IPS DF 4.7 (cell line): Measurements from ENCODE around the gene BST1.

Source experiments
- DNase-seq: peaks from one replicate; pipeline ENCODE4 v3.0.0-alpha.2; 2013; ENCODE audit warnings: low spot score; ENCODE audit errors: extremely low read depth

The BST1 gene

GRCh38 chr4:15676039-15676438 lies 26.8 kb upstream of the BST1 start:
- no peak for DNase-seq

GRCh38 chr4:15676899-15677298 lies 26.0 kb upstream of the BST1 start:
- no peak for DNase-seq

DNA sequence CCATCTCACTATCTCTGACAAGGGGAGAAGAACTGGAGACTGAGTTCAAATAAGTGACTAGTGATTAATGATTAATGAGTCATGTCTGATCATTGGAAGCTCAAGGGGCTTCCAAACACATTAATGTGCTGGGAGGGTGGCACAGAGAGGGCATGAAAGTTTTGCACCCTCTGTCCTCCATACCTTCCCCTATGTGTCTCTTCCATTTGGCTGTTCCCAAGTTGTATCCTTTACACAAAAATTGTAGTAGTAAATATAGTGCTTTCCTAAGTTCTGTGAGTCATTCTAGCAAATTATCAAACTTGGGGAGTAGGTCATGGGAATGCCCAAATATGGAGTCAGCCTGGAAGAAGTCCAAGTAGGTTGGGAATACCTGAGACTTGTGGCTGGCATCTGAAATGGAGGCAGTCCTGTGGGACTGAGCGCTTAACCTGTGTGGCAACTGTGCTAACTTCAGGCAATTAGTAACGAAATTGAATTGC lies 25.3 kb upstream of the BST1 start:
- DNase-seq = no peak

GRCh38 chr4:15681067-15681371 lies 21.8 kb upstream of the BST1 start:
- no peak for DNase-seq

DNA sequence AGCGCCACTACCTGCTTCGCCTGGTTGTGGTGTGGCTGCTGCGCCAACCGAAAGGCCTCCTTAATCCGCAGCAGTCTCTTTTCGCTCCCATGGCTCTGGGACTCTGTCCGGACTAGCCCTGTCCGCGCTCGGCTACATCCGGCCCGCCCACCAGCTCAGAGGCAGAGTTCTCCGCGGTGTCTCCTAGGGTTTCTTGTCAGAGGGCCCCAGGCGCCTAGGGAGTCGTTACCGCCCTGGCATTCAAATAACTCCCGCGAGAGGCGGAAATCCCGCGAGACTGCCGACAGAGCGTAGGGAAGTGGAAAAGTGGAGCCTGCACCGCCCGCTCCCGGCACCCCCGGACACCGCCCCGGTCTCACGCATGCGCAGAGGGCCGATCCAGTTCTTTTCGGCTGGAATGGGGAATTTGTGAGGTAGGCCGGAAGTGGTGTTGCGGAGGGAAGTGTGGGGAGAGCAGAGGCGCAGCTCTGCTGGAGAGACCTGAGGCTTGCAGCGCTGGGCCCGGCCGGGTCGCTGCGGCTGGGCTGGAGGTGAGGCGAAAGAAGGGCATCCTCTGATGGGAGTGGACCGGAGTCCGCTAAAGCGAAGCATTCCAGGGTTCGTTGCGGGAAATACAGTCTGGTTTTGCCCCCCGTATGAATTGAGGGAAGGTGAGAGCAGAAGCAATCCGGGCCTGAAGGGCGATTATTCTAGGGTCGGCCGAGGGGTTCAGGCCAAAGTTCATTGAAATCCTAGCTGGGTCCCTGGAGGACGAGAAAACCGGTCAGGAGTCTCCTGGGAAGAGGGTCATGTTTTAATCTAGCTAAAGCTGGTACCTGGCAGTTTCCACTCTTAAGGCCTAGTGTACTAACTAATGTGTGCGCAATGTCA lies 21.3 kb upstream of the BST1 start, which contains the start of gene FAM200B:
TSS of gene FAM200B (plus strand) at position 456 of the 870 bp plus-strand sequence. CDS start 5,151 bp downstream, outside the sequence.
- peak; percentile 97 for DNase-seq

- DNase-seq = no peak
Observed at GRCh38 chr4:15682242-15683142, 20.4 kb upstream of the BST1 start.

GRCh38 chr4:15683143-15683495 lies 19.7 kb upstream of the BST1 start:
- DNase-seq = no peak

- no peak for DNase-seq
Observed at GRCh38 chr4:15684498-15684897, 18.4 kb upstream of the BST1 start.

- DNase-seq = no peak
Observed at GRCh38 chr4:15688051-15688450, 14.8 kb upstream of the BST1 start.

GRCh38 chr4:15689540-15689939 lies 13.3 kb upstream of the BST1 start:
- no peak for DNase-seq

GRCh38 chr4:15690020-15690809 lies 12.7 kb upstream of the BST1 start:
- DNase-seq = peak; percentile 56

DNA sequence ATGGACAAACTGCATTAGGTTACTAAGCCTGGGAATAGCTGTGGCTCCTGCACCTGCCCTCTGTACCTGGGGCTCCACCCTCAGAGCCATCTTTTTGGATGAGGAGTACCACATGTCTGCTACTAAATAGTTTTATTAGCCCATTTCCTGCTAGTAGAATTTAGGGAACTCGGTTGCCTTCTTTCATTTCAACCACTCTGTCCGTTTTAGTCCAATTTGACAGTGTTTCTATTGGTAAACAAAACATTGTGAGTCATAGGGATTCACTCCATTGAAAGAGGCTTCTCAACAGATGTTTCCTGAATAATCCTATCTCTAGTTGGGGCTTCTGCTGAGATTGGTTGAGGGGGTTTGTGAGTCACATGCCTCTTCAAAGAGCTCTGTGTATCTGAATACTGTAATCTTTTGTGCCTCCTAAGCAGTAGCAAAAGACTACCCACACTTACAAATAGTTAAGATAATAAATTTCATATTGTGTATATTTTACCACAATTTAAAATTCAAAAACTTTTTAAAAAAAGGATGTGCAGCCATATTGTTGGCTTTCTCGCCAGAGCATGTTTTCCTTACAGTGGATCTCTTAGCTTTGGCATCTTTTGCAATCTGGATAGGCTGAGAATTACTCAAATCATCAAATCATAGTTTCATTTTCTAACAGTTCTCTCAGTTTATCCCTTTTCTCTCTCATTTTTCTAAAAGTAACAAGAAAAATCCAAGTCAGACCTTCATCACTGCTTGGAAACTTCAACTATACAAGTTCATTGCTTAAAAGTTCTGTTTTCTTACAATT lies 11.3 kb upstream of the BST1 start:
- no peak for DNase-seq

DNA sequence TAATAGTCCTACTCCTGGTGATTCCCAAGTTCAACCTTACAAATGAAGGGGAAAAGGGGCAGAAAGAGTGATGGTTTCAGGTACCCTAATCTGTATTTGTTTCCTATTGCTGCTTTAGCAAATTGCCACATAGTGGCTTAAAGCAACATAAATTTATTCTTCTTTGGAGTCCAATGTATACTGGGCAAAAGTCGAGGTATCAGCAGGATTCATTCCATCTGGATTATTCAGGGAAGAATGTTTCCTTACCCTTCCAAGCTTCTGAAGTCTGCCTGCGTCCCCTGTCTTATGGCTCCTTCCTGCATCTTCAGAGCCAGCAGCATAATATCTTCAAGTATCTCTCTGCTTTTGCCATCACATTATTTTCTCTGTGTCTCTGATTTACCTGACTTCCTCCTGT lies 10.3 kb upstream of the BST1 start:
- no peak for DNase-seq

GRCh38 chr4:15694431-15694830 lies 8.4 kb upstream of the BST1 start:
- no peak for DNase-seq

GRCh38 chr4:15695240-15695699 lies 7.6 kb upstream of the BST1 start:
- no peak for DNase-seq

GRCh38 chr4:15695729-15696128 lies 7.1 kb upstream of the BST1 start:
- no peak for DNase-seq

DNA sequence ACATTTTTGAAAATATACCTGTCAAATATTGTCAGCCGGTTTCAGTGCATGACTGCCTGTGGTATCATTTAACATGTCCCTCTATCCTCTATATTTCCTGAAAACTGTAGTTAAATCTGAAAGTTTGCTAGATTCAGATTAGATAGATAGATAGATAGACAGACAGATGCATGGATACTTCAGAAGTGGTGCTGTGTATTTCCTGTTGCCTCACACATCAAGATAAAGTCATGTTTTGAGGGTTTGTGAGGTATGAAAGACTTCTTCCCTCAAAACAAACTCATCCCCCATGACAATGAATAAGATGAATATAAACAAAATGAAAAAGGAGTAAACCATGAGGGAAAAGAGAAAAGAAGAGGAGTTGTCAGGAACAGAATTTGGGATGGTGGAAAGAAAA lies 6.0 kb upstream of the BST1 start:
- no peak for DNase-seq

- DNase-seq = no peak
Observed at GRCh38 chr4:15703439-15703838, 574 bp downstream of the BST1 start.

- no peak for DNase-seq
Observed at GRCh38 chr4:15704129-15704528, 1.3 kb downstream of the BST1 start.

DNA sequence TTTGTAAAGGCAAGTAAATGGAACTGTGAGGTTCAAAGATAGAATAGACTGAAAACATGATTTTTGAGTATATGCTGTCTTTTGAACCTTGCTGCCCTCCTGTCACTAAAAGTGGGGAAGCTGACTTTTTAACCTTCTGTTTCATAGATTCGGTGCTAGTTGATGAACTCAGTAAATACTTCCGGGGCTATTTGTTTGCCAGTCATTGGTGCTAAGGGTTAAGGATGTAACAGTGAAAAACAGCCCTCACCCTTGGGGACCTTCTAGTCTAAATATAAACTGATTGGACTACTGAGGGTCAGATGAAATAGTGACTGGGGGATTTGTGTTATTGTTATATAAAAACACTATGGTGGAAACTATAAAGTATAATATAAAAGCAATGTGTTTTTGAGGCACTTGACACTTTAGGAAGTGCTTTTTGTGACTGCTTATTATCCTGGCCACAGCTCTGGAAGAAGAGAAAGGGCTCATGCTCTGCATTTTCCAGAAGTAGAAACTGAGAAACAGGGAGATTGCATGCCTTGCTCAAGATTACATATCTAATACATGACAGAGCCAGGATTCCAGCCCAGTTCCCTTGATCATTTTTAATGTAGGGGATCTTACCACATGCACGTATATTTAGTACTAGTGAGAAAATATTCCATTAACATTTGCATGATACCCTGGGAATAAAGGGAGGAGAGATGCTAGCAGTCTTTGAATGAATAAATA lies 3.9 kb downstream of the BST1 start:
- DNase-seq = no peak
